GM12892 (cell line): ENCODE results near the gene TM2D3.

Experiments
- POLR2A ChIP-seq: IDR thresholded peaks from 2 replicates; pipeline ENCODE4 v1.6.1; 2011; ENCODE audit warnings: low read depth, low read length, control low read depth
- POLR2AphosphoS5 ChIP-seq: IDR thresholded peaks from 2 replicates; pipeline ENCODE4 v1.6.1; 2011; ENCODE audit warnings: low read depth, low read length, control low read depth
- TAF1 ChIP-seq: IDR thresholded peaks from 2 replicates; pipeline ENCODE4 v1.6.1; 2011; ENCODE audit warnings: low read depth, mild to moderate bottlenecking, control low read depth, low read length, borderline replicate concordance

DNA sequence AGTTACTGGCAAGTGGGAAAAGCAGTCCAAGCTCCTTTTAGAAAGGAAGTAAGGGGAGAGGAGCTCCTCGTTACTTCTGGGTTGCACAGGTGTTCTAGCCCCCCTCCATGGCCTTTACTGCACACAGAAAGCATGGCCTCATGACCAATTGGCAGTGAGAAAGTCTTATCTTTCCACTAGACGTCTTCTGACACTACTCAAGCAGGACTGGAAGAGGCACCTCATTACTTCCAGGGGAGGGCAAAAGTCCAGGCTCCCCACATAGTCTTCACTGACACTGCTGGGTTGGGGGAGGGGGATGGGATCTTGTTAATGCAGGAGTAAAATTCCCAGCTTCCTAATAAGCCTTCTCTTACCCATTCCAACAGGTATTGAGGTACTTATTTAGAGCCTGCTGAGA lies 27.6 kb upstream of the TM2D3 start:
- TF ChIP-seq POLR2A (no peak), TAF1 (no peak), POLR2AphosphoS5 (no peak)
